GM21619 (cell line): Measurements from ENCODE around the gene FIBCD1.

Source experiments
- ATAC-seq: cut with Tn5 transposase; IDR thresholded peaks from one replicate; pipeline ENCODE4 v1.9.1; 2021; ENCODE audit not compliant: unreplicated experiment

FIBCD1 gene

GRCh38 chr9:130897105-130897751, 41.8 kb downstream of the FIBCD1 start:
- no peak for ATAC-seq

DNA sequence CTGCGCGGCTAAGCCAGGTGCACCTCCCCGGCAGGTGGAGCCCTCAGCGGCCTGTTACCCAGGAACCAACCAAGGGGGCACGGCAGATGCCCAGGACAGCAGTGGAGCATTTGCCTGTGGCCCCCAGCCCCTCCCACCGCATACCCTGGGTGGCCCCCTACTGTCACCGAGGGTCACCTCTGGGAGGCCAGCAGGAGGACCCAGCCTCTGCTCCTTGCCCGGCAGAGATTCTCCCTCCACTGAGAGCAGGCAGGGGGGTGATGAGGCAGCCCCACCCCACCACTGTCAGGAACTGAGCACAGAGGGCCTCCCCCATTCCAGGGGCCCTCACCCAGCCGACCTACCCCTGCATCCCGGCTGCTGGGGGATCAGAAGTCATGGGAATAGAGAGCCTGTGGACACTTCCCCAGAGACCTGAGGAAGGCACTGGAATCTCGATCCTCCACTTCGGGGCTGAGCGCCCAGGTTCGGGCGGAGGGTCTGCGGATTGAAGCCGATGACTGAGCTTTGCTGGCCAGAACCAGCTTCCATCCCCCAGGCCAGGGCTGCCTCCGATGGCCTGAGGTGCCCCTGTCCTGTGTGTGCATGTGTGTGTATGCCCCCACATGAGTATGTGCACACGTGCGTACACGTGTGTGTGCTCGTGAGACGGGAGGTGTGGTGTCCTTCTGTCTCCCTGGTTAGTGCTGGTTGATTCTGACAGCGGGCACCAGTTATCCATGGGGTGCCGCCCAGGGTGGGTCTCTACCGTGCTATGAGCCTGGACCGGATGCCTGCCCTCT, 42.6 kb downstream of the FIBCD1 start, which contains the start of gene QRFP:
Gene QRFP, minus strand, starts transcription at position 580 of the 782 bp plus-strand sequence. CDS start 2,974 bp downstream, outside the sequence.
- no peak for ATAC-seq

DNA sequence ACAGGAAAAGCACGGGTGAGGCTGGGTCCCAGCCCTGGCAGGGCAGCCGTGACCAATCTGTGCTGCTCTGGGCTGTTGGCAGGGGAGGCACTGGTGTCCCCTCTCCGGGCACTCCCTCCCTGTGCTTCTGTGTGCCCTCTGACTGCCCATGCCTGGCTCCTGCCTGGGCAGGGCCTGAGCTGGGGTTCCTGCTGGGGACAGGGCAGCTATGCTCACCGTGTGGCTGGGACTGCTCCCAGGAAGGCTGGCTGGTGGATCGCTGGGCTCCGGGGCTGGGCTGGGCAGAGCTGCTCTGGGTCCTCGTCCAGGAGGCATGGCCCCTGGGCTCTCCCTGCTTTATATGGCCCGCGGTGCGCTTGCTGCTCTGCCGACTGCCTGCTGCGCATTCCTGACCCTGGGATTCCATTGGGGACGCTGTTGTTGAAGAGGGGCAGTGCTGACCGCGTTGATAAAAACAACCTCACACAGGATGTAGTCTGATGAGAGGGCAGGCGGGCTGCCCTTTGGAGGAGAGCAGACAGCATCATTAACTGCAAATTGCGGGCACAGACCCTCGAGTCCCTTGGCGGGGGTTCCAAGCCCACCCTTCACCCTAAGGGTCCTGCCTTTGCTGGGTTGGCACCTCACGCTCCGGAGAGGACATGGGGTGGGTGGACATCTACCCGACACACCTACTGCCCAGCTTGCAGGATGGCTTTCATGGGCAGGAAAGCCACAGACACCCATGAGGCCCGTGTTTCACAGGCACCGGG, 43.4 kb downstream of the FIBCD1 start:
- no peak for ATAC-seq

DNA sequence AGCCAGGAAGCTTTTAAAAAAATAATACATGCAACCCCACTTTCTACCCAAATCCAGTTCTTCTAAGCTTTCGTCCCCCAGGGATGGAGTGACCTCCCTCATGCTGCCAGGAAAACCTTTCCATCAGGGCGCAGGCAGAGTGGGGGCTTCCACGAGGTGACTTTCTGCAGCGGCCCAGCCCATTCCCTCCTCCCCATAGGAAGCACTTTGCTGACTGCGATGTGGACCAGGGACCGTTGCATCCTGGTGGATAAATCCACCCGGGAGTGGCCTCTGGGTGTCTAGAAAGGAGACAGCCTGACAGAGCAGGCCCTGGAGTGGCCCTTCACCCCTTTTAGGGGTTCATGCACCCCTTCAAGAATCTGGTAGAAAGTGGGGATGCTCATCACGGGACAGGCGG, 44.0 kb downstream of the FIBCD1 start:
- no peak for ATAC-seq

GRCh38 chr9:130894546-130894945, 44.5 kb downstream of the FIBCD1 start:
- no peak for ATAC-seq

DNA sequence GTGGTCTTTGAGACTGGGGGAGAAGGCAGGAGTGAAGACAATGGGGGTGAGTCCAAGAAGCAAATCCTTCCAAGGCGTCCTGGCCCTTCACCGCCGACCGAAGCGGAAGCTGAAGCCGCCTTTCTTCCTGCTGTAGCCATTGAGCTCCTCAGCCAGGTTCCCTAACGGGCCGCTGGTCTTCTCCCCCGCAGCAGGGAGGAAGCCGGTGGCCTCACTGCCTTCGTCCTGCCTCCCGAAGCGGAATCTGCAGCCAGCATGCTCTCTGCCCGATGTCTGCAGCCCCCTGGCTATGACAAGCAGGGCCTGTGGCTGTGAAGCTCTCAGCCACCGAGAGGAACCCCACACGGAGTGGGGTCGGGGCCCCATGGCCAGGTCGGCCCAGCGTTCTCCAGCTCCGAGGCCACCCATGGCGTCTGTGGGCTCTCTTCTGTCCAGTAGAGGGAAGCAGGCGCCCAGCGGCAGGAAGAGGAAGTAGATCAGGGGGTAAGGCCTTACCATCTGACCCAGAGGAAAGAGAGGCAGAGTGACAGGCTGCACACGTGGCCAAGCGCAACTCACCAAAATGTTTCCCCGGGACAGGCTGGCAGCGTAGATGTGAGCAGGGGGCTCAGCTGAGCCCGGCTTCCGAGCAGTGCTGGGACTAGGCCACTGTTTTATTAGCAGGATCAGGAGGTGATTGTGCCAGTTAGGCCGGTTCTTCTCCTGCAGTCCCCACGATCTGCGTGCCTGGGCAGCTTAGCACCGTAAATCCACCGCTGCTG, 45.5 kb downstream of the FIBCD1 start:
- ATAC-seq: no peak

GRCh38 chr9:130892477-130893304, 46.4 kb downstream of the FIBCD1 start:
- no peak for ATAC-seq

DNA sequence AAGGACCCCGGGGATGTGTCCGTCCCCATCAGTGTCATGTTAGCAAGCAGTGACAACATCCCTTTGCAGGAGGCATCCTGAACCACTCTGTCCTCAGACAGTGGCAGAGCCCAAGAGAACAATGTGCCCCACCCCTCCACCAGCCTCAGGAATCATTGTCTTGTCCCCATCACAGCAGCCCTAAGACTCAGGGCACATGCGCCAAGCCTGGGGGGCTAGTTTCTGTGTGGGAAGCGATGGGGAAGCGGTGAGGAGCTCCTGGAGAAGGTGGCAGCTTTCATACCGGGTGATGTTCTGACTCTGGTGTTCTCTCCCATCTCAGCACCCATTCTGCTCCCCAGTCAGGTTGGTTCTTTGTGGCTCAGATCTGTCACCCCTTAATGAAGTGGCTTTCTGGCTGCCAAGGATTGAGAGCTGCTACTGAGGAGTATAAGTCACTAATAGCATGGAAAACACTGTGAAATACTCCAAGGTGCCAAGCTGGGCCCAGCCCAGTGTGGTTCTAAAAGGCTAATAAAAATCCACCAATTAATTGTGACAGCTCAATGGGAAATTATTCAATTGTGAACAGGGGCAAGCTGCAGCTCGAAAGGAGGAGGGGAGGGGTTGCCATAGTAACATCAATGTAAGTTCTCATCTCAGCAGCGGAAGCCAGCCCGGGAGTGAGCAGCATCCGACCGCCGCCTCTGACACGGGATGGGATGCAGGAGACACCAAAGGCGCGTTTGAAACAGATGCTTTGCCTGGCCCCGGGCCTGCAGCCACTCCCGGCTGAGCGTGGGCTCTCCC, 47.2 kb downstream of the FIBCD1 start:
- ATAC-seq: no peak

- no peak for ATAC-seq
Observed at GRCh38 chr9:130890870-130891687, 48.0 kb downstream of the FIBCD1 start.

DNA sequence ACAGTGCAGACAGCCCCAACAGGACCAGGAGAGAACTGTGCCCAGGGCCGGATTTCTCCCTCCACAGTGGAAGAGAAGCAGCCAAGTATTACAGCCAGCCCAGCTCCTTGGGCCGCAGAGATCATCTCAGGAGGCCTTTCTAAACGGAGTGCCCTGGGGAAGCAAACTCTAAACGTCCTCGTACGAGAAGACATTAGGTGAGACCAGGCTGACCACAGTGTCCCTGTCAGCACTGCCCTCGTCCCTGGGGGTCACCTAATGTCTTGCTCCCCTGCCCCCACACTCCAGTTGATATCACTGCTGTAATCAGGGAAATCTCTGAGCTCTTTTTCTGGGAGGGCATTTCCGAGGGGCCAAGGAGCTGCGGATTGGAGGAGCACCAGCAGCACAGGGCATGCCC, 48.9 kb downstream of the FIBCD1 start:
- no peak for ATAC-seq

GRCh38 chr9:130888146-130888885, 50.7 kb downstream of the FIBCD1 start:
- no peak for ATAC-seq

GRCh38 chr9:130887494-130888144, 51.4 kb downstream of the FIBCD1 start:
- ATAC-seq: no peak

DNA sequence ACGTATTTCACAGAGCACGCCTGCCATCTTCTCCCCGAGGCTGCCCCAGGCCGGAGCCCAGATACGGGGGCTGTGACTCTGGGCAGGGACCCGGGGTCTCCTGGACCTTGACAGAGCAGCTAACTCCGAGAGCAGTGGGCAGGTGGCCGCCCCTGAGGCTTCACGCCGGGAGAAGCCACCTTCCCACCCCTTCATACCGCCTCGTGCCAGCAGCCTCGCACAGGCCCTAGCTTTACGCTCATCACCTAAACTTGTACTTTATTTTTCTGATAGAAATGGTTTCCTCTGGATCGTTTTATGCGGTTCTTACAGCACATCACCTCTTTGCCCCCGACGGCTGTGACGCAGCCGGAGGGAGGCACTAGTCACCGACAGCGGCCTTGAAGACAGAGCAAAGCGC, 52.1 kb downstream of the FIBCD1 start:
- ATAC-seq: no peak

GRCh38 chr9:130885484-130886375, 53.3 kb downstream of the FIBCD1 start:
- ATAC-seq: no peak

- ATAC-seq: no peak
Observed at GRCh38 chr9:130884542-130885483, 54.2 kb downstream of the FIBCD1 start.
